PC-9 (cell line): ENCODE measurements around the gene CD2. TPM values are rescaled to one million over a fixed set of nuclear protein-coding genes. Genes with fewer than 3 reads are reported as not detected.
A peak's percentile ranks its signal among the peaks of the same experiment; 100 is the strongest.

Source experiments
- BruUV-seq: library from RNA; stranded (reverse); fragments of 400-500 nt; replicated peaks from 2 replicates; lab custom pipeline; 2021; lab: Mats Ljungman, UMichigan
- CTCF ChIA-PET: fragments of 300-600 bp; sonication (Branson Sonifier 250); formaldehyde crosslinking; loops from one replicate; lab custom pipeline; 2022; ENCODE audit warnings: antibody characterized with exemption; lab: Charles Lee
- POLR2A ChIA-PET: fragments of 300-600 bp; sonication (Branson Sonifier 250); formaldehyde crosslinking; loops from one replicate; lab custom pipeline; 2022; ENCODE audit warnings: antibody characterized with exemption; ENCODE audit not compliant: unreplicated experiment; lab: Charles Lee
- DNase-seq, 2 experiments: peaks; one replicate each; pipeline versions ENCODE4 v3.0.0 to v3.0.0-alpha.2; 2015 to 2022; ENCODE audit warnings: mixed read lengths in 1 of 2
- H2AFZ ChIP-seq: fragments of 200-600 bp; sonication (generic); 2 replicates; pipeline ENCODE4 v1.8.1; 2017; ENCODE audit warnings: antibody characterized with exemption
- H3F3A ChIP-seq: fragments of 200-600 bp; sonication (generic); 2 replicates; pipeline ENCODE4 v1.8.1; 2017; ENCODE audit warnings: antibody characterized with exemption, mild to moderate bottlenecking, low read depth; ENCODE audit not compliant: insufficient read depth
- H3K27ac ChIP-seq: fragments of 200-600 bp; sonication (generic); 2 replicates; pipeline ENCODE4 v1.6.1; 2016; ENCODE audit warnings: mixed run types
- H3K27me3 ChIP-seq: fragments of 200-600 bp; sonication (generic); 2 replicates; pipeline ENCODE4 v1.6.1; 2016; ENCODE audit warnings: low read depth, mixed run types; ENCODE audit not compliant: insufficient read depth
- H3K36me3 ChIP-seq: fragments of 200-600 bp; sonication (generic); 2 replicates; pipeline ENCODE4 v1.6.1; 2016; ENCODE audit warnings: low read depth, mixed run types
- H3K4me1 ChIP-seq: fragments of 200-600 bp; sonication (generic); replicated peaks from 2 replicates; pipeline ENCODE4 v1.6.1; 2016; ENCODE audit warnings: mixed run types; ENCODE audit not compliant: insufficient read depth
- H3K4me2 ChIP-seq: fragments of 200-600 bp; sonication (generic); 2 replicates; pipeline ENCODE4 v1.6.1; 2017; ENCODE audit warnings: mixed run types
- H3K4me3 ChIP-seq: fragments of 200-600 bp; sonication (generic); 2 replicates; pipeline ENCODE4 v1.6.1; 2016; ENCODE audit warnings: mixed run types
- H3K79me2 ChIP-seq: fragments of 200-600 bp; sonication (generic); 2 replicates; pipeline ENCODE4 v1.6.1; 2017; ENCODE audit warnings: low read depth, mixed run types
- H3K9me2 ChIP-seq: fragments of 200-600 bp; sonication (generic); 2 replicates; pipeline ENCODE4 v1.8.1; 2017; ENCODE audit warnings: mild to moderate bottlenecking; ENCODE audit not compliant: insufficient read depth
- H3K9me3 ChIP-seq: fragments of 200-600 bp; sonication (generic); 2 replicates; pipeline ENCODE4 v1.8.1; 2016; ENCODE audit warnings: low read depth; ENCODE audit not compliant: insufficient read depth
- H4K20me1 ChIP-seq: fragments of 200-600 bp; sonication (generic); 2 replicates; pipeline ENCODE4 v1.8.1; 2017; ENCODE audit not compliant: insufficient read depth
- EZH2 ChIP-seq: fragments of 200-600 bp; sonication (generic); IDR thresholded peaks from 2 replicates; pipeline ENCODE4 v1.8.0; 2017; ENCODE audit warnings: antibody characterized with exemption, low read depth
- intact Hi-C: fragments of 100-400 bp; cut with micrococcal nuclease; formaldehyde crosslinking; loops from one replicate; pipeline ENCODE4 v1.10.0; 2022; ENCODE audit not compliant: unreplicated experiment
- total RNA-seq: library from RNA; stranded (reverse); gene quantifications from 2 replicates; pipeline ENCODE4 v1.2.3, GENCODE V29; 2021
- TF ChIP-seq, protein P1 (sequence below): fragments of 200-600 bp; sonication (generic); conservative IDR thresholded peaks from 2 replicates; pipeline ENCODE4 v1.6.1; 2017; ENCODE audit warnings: mixed run types, antibody characterized with exemption, mild to moderate bottlenecking, moderate library complexity

CD2 gene
- total RNA-seq, 1 experiment from 2014 or later: not detected

- H3F3A ChIP-seq: no peaks in the 10 kb centered on the region
- ChIA-PET POLR2A (no interaction called here), CTCF (no interaction called here)
- no peaks in the 10 kb centered on the region for H3K9me3 ChIP-seq
- no peak overlapping the region for H3K27ac ChIP-seq
- no peak overlapping the region for H3K4me2 ChIP-seq
- no peaks in the 10 kb centered on the region for H3K27me3 ChIP-seq
- H3K36me3 ChIP-seq: no peaks in the 10 kb centered on the region
- intact Hi-C loops: no loop called here
- no peak overlapping the region for H3K4me3 ChIP-seq
- DNase-seq: no peak
- H4K20me1 ChIP-seq: no peaks in the 10 kb centered on the region
- no TSS peak for BruUV-seq
- no peak overlapping the region for H2AFZ ChIP-seq
- TF ChIP-seq EZH2: no peak
- TF ChIP-seq, protein P1, sequence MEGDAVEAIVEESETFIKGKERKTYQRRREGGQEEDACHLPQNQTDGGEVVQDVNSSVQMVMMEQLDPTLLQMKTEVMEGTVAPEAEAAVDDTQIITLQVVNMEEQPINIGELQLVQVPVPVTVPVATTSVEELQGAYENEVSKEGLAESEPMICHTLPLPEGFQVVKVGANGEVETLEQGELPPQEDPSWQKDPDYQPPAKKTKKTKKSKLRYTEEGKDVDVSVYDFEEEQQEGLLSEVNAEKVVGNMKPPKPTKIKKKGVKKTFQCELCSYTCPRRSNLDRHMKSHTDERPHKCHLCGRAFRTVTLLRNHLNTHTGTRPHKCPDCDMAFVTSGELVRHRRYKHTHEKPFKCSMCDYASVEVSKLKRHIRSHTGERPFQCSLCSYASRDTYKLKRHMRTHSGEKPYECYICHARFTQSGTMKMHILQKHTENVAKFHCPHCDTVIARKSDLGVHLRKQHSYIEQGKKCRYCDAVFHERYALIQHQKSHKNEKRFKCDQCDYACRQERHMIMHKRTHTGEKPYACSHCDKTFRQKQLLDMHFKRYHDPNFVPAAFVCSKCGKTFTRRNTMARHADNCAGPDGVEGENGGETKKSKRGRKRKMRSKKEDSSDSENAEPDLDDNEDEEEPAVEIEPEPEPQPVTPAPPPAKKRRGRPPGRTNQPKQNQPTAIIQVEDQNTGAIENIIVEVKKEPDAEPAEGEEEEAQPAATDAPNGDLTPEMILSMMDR: no peak
- H3K9me2 ChIP-seq: no peaks in the 10 kb centered on the region; the same call in 1 of the 2 replicates
- H3K4me1 ChIP-seq: peaks cover 10% of the 10 kb centered on the region
- no peaks in the 10 kb centered on the region for H3K79me2 ChIP-seq
Measured at GRCh38 chr1:116716391-116716790, 37.8 kb upstream of the CD2 start.

GRCh38 chr1:116717318-116717717 is 36.9 kb upstream of the CD2 start:
- TF ChIP-seq, protein P1: no peak
- TF ChIP-seq EZH2: no peak
- Histone ChIP-seq H3K9me2 (no peaks in the 10 kb centered on the region; the same call in 1 of the 2 replicates), H3K9me3 (no peaks in the 10 kb centered on the region), H3K27ac (no peak overlapping the region), H3K36me3 (no peaks in the 10 kb centered on the region), H4K20me1 (no peaks in the 10 kb centered on the region), H3K4me2 (no peak overlapping the region), H3K4me3 (no peak overlapping the region), H3K4me1 (peaks cover under 1% of the 10 kb centered on the region; the same call in 1 of the 2 replicates), H3K79me2 (no peaks in the 10 kb centered on the region), H2AFZ (no peak overlapping the region), H3F3A (no peaks in the 10 kb centered on the region), H3K27me3 (no peaks in the 10 kb centered on the region)
- ChIA-PET CTCF (no interaction called here), POLR2A (no interaction called here)
- DNase-seq: no peak
- intact Hi-C loops: no loop called here
- BruUV-seq: no TSS peak

- no peaks in the 10 kb centered on the region for H3K27me3 ChIP-seq
- no peak for DNase-seq
- intact Hi-C loops: no loop called here
- no peaks in the 10 kb centered on the region for H3K4me1 ChIP-seq
- no TSS peak for BruUV-seq
- no peaks in the 10 kb centered on the region for H3F3A ChIP-seq
- H3K9me3 ChIP-seq: no peaks in the 10 kb centered on the region
- H3K36me3 ChIP-seq: no peaks in the 10 kb centered on the region
- no peak overlapping the region for H3K4me3 ChIP-seq
- H3K9me2 ChIP-seq: no peaks in the 10 kb centered on the region; the same call in 1 of the 2 replicates
- no peaks in the 10 kb centered on the region for H4K20me1 ChIP-seq
- POLR2A ChIA-PET: interaction anchor here (0.6 kb wide), 2 partner anchors 215 to 265 kb away, joined by 3 read pairs; no protein-coding TSS in a partner anchor
- no peak overlapping the region for H3K4me2 ChIP-seq
- H3K27ac ChIP-seq: no peak overlapping the region
- H3K79me2 ChIP-seq: no peaks in the 10 kb centered on the region
- CTCF ChIA-PET: no interaction called here
- H2AFZ ChIP-seq: no peak overlapping the region
- no peak for TF ChIP-seq EZH2
- TF ChIP-seq, protein P1: peak; percentile 65
Measured at GRCh38 chr1:116720364-116721038, 33.7 kb upstream of the CD2 start.
